Activated CD4-positive, alpha-beta T cell treated with anti-CD3 and anti-CD28 coated beads, Interleukin-2, amount 50 U/mL, for 4 hours (primary cell): ENCODE measurements around the gene PPDPF.

Experiments used
- DNase-seq, 2 experiments: peaks; one replicate each; pipeline ENCODE4 v3.0.0-alpha.2; 2020

PPDPF gene

DNA sequence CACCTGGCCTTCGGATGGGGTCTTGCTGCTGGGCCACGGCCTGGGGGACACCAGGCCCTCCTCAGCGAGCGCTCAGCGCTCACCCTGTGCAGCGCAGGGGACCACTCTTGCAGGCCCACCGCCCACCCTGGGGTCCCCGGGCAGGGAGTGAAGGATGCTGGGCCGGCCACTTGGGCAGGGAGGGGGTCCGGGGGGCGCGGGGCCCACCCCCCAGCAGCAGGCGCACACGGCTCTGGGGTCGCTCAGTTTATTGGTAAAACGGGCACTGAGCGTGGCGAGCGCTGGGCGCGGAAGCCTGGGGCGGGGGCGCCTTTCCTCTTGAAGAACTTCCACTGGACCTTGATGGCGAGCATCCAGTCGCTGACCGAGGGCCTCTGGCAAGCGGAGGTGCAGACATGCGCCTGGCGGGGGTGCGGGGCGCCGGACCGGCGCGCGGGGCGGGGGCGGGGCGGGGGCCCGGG lies 32.8 kb upstream of the PPDPF start:
- DNase-seq, result no peak

DNA sequence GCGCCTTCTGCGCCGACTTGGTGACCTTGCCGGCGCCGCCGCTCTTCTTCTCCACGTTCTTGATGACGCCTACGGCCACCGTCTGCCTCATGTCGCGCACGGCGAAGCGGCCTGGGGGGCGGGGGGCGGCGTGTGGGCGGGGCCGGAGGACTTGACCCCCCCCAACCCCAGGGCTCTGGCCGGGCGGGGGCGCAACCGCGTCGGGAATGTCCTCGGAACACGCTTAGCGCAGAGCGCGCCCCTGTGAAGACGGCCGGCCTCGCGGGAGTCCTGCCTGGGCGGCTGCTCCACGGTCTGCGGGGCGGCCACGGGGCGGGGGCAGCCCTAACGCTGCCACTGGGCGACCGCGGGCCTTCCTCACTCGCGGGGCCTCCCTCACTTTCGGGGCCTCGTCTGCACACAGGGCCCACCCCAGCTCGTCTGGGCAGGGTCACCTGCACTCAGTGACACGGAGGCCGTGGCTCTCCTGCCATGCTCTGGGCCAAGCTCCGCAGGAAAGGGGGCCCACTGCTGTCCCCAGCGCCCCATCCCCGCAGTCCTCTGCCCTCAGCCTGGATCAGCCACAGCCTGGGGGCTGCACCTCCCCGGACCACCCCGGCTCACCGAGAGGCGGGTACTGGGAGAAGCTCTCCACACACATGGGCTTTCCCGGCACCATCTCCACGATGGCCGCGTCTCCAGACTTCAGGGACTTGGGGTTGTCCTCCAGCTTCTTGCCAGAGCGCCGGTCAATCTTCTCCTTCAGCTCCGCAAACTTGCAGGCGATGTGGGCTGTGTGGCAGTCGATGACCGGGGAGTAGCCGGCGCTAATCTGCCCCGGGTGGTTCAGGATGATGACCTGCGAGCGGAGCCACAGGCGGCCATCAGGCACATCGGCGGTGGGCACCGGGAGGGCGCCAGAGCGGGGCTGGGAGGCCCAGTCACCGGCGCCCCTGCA lies 32.0 kb upstream of the PPDPF start:
- no peak for DNase-seq

DNA sequence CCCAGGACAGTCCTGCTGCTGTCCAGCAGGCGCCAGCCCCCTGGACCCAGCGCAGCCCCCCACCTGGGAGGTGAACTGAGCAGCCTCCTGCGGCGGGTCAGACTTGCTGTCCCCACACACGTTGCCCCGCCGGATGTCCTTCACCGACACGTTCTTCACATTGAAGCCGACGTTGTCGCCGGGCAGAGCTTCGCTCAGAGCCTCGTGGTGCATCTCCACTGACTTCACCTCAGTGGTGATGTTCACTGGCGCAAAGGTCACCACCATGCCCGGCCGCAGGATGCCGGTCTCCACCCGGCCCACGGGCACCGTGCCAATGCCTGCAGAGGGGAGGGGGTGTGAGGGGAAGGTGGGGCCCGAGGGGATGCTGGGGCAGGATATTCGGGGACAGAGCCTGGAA lies 30.1 kb upstream of the PPDPF start:
- DNase-seq, result no peak

DNA sequence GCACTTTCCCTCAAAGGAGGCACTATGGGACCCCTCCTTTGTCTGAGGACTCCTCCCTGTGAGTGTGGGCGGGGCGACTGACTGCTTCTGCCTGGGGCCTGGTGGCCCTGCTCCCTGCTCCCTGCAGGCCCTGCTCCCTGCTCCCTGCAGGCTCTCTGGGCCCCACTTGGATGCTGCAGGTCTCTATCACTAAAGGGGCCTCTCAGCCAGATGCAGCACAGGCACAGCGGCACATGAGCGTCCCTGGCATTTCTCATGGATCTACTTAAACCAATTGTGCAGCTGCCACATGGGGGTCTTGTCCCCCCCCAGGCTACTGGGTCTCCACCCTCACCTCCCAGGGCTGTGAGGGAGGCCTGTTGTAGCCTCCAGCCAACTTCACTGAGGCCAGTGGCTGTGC lies 29.5 kb upstream of the PPDPF start:
- DNase-seq, result no peak

DNA sequence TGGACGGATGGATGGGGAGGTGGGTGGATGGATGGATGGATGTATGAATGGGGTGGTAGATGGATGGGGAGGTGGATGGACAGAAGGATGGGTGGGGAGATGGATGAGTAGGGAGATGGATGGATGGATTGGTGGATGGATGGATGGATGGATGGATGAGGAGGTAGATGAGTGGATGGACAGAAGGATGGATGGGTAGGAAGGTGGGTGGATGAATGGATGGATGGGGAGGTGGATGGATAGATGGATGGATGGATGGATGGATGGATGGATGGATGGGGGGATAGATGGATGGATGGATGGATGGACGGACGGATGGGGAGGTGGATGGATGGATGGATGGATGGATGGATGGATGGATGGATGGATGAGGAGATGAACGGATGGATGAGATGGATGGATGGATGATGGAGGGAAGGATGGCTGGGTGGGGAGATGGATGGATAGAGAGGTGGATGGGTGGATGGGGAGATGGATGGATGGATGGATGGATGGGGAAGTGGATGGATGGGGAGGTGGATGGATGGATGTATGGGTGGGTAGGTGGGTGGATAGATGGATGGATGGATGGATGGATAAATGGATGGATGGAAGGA lies 28.8 kb upstream of the PPDPF start:
- DNase-seq, result no peak

DNA sequence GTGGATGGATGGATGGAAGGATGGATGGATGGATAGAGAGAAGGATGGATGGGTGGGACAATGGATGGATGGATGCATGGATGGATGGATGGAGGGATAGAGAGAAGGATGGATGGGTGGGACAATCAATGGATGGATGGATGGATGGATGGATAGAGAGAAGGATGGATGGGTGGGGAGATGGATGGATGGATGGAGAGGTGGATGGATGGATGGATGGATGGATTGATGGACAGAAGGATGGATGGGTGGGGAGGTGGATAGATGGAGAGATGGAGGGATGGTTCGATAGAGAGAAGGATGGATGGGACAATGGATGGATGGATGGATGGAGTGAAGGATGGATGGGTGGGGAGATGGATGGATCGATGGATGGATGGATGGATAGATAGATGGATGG lies 28.0 kb upstream of the PPDPF start:
- no peak for DNase-seq

DNA sequence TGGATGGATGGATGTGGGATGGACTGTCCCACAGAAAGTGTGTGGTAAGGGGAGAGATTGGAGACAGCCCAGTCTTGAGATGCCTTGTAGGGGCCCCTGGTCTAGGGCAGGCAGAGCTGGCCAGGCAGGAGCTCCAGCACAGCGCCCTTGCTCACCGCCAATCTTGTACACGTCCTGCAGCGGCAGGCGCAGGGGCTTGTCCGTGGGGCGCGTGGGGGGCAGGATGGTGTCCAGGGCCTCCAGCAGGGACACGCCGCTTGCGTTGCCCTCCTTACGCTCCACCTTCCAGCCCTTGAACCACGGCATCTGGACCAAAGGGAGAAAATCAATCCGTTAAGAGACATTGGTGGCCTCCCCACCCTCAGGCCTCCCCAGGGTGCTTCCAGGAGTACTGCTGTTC lies 27.6 kb upstream of the PPDPF start:
- no peak for DNase-seq

DNA sequence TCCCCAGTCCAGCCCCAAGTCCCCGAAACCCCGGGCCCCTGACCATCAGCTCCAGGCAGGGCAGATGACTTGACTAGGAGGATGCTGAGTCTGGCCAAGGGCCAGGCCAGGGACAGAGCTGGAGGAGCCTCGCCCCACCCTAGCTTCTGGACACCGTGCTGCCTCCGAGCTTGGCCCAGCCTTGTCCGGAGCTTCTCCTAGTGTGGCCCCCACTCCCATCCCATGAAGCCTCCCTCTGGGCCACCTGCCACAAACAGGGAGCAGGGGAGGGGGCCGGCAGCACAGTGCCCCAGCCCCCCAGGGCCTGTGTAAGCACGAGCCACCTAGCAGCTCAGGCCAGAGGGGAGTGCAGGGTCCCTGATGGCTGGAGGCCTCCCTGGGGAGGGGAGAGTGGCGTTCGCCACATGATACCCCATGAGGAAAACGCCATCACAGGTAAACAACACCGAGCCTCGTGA lies 27.0 kb upstream of the PPDPF start:
- DNase-seq, result no peak

DNA sequence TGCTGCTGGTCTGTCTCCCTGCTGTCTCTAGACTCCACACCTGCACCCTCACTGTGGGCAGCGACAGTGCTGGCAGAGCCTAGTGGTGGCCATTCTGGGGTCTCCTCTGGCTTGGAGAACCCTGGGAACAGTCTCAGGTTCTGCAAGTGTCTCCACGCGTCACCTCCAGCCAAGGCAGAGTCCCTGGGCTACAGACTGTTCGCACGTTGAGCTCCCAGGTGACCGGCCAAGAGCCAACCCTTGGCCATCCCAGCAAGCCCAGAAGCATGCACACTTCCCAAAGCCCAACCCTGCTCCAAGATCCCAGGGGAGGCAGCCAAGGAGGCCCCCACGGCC lies 26.5 kb upstream of the PPDPF start:
- DNase-seq, result no peak

DNA sequence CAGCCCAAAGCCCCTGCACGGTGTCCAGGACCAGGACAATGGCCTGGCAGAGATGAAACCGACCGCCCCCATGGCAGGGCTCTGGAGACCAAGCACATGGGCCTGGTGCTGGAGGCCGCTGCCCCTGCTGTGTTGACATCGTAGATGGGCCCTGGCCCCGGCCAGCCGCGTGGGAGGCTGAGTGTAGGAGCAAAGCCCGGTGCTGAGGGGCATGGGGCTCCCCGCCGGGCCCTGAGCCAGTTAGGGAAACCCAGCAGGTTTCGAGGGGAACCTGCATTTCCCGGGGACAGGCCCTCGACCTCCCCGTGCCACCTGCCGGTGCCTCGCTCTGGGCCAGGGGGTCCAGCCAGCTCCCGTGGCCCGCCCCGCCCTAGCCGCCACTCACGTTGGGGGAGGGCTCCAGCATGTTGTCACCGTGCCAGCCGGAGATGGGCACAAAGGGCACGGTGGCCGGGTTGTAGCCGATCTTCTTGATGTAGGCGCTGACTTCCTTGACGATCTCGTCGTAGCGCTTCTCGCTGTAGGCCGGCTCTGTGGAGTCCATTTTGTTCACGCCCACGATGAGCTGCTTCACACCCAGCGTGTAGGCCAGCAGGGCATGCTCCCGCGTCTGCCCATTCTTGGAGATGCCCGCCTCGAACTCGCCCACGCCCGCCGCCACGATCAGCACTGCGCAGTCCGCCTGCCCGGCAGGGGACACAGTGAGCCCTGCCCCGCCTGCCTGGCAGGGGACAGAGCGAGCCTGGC lies 26.0 kb upstream of the PPDPF start:
- DNase-seq, result no peak

DNA sequence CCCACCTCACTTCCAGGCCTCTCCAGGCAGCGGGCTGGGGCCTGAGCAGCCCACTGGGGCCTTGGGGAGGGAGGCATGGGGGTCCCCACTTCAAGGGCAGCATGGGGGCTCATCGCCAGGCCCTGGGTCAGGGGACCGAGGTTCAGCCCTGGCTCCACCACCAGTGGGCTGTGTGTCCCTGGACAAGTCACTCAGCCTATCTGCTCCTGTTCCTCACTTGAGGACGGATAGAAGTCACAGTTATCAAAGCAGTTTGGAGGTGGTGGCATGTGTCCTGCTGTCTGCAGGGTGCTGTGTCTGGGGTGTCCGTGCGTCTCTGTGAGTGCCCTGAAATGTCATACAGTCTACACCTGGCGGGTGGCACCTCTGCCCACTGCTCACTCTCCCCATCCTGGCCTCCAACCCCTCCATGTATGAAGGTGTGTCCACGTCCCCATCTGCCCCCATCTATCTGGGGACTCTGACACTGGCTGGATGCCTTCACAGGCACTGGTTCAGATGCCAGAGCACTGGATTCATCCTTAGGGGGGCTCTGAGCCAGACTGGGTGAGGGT lies 25.3 kb upstream of the PPDPF start:
- no peak for DNase-seq

DNA sequence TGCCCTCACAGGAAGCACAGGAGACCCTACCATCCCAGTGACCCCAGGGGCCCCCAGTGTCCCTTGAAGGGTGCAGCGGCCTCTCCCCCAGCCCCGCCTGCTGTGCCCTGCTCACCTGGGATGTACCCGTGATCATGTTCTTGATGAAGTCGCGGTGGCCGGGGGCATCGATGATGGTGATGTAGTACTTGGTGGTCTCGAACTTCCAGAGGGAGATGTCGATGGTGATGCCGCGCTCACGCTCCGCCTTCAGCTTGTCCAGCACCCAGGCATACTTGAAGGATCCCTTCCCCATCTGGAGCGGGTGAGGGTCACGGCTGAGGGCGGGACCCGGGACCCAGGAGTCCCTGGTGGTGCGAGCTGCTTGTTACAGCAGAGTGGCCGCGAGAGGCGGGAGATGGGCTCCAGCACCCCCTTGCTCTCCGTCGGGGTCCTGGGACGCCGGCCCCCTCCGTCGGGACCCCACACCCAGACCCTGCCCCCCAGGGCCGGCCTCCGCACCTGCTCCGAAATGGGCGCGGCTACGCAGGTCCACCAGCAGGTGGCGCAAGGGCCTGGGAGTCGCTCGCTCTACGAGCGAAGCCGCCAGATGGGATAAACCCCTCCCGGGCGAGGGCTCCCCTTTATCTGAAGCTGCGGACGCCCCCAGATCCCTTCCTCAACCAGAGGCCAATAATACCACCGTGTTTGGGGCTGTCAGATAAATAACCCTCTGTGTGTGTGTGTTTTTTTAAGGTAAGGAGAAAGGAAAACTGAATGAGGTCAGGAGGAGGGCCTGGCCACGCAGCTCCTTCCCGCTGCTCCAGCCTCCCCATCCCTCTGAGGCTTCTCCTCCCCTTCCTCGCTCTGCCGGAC lies 24.6 kb upstream of the PPDPF start:
- peak; percentile 70 for DNase-seq

DNA sequence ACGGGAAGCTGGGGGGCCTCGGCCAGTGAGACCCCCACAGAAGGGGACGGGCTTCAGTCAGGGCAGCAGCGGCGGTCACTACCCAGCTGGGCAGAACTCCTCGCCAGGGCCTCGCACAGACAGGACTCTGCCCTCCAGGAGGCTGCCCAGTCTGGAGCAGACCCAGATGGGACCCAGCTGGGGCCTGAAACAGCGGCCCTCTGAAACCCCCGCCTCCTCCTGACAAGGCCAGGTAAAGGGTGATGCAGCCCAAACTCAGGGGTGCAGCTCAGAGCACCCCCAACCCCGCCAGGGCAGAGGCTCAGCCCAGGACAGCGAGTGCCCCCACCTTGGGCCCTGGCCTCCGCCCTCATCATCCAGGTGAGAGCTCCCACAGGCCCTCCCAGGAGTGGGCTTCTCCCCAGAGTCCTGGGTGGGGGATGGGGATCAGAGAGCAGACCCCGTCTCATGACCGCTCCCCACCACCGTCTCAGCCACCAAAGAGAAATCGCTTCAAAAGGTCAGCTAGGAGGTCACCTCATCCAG lies 23.9 kb upstream of the PPDPF start:
- no peak for DNase-seq

DNA sequence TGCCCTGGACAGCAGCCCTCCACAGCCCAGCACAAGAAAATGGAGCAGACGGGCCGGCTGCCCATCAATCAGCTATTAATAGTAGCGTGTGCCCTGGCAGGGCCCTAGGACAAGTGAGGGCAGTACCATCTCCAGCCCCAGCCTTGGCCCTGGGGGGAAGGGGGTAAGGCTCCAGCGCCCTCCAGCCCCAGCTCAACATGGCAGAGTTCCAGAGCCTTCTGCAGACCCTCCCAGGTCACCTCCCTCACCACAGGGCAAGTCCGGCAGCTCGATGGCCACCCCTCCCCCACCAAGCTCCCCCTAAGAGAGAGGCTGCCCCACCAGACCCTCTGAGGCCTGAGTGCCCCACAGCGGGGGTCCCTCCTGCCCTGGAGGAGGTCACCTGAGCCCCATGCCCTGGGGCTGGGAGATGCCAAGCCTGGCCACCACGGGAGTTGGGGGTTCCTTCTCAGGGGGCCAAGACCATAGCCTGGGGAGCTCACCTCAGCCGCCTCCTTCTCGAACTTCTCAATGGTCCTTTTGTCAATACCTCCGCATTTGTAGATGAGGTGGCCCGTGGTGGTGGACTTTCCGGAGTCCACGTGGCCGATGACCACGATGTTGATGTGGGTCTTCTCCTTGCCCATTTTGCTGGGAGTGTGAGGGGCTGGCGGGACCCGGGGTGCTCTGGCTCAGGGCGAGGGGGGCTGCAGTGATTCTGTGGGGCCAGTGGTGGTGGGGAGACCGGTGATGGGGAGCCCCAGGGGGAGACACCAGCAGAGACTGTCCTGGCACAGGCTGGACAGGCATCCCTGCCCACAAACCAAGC lies 23.2 kb upstream of the PPDPF start:
- DNase-seq, result no peak

DNA sequence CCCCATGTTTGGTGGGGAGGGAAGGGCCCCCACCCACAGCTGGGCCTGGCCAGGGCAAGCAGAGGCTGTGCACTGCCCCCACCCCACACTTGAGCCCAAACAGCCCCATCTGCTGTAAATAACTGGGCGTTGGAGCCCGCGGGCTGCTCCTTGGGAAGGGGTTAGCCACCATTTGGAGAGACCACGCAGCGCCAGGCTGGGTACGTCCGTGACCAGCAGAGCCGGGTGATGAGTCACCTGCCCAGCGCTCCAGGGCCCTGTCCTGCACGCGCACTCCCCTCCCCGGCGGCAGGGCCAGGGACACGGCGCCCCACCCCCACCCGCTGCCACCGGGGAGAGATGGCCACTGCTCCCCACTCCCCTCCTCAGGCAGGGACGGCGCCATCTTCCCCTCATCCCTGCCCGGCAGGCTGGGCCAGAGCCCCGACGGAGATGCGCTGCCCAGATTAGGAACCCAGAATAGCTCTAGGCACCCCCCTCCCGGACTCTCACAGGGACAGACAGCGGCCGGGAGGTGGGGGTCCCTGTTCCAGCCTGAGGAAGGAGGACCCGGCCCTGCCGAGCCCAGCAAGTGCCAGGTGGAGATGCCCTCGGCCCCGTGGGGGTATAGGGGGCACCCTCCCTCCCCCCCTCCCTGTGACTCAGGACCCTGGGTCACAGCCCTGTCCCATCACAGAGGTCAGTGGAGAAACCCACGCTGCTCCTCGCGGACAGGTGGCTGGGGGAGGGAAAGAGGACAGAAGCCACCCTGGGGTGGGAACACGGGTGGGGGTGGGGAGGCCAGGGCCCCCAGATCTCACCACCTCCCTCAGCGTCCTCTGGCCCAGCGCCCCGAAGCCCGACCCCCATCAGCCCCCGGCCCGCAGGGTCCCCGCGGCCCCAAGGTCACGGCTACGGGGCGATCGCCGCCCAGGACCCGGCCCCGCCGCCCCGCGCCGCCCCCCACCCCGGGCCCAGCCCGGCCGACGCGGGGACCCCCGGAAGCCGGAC lies 22.3 kb upstream of the PPDPF start:
- DNase-seq, result no peak

DNA sequence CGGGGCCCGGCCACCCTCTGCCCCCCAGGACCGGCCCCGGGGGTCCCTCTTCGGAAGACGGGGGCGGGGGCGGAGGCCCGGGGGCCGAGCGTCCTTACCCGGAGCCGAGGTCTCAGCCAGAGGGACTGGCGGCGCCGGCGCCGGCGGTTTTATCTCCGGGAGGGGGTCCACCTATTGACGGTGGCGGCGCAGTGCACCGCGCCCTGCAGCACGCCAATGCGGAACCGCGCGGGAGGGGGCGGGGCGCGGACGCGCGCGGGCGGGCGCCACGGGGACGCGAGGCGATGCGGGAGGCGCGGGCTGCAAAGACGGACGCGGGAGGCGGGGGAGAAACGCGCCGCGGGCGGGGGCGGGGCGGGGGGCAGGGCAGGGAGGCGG lies 21.6 kb upstream of the PPDPF start, which contains the start of gene EEF1A2:
Gene EEF1A2 (minus strand): TSS at position 124 of the 378 bp plus-strand sequence. CDS start 1,320 bp downstream, outside the sequence.
- DNase-seq, result peak; percentile 37 to 43

DNA sequence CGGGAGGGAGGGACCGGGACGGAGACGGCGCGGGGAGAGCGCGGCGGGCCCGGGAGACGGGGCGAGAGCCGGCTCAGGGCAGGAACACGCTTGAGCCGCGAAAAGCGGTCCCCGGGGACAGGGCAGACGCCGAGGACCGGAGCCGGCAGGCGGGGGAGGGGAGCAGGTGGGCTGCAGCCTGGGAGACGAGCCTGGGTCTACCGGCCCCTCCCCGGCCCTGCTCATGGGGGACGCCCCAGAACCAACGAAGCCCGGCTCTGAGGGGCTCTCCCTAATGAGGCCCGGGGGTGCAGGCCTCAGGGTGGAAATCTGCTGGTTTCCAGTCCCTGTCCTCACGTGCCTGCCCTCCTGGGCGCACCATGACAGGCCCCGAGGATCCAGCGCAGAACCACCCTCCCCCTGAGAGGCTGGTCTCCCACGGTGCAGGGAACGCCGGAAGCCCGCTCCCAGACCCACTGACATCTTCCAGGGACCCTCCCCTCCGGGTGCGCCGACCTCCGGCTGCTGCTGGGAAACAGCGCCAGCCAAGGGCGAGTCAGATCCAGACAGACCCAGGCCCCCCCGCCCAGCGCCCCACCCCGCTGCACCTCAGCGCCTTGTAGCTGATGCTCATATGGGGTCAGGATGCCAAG lies 21.1 kb upstream of the PPDPF start:
- no peak for DNase-seq

DNA sequence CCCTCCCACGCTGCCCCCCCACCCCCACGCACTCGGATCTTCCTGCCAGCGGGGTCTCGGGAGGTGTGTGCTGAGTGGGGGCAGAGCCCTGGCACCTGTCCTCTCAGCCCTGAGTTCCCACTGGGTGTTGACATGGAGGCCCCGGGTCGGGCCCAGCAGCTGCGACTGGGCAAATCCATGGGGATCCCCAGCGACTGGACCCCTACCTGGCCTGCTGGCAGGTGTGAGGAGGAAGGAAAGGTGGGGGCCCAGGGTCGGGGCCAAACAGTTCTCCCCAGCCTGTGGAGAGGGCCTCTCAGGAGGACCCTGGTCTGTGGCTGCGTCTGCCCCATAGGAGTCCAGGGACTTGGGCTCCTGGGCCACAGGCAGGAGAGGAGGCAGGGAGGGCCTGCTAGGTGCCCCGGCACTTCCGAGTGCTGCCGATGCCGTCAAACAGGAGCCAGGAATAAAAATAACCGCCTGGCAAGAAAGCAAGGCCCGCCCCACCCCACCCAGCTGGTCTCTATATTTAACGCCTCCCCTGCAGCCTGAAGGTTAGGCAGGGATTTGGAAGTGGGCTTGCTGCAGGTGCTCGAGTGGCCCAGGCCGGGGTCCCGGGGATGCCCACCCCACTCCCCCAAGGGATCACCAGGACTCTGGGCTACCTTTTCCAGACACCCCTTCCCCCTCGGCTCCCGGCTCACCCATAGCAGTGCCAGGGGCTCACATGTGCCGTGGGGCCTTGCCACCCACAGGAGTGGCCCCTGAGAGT lies 20.2 kb upstream of the PPDPF start:
- no peak for DNase-seq
